ENCODE results near the gene ASAH2.

GRCh38 chr10:50291261-50291850 is 40.0 kb upstream of the ASAH2 start:
- TF ChIP-seq CTCF (IDR thresholded peaks at IDR 0.05 in 4 of 5, conservative IDR thresholded peaks at IDR 0.05 in 1 of 5): peak in 4 of 5 experiments; percentile 36 to 46 (median 42)
- no peak for TF ChIP-seq POLR2A (IDR thresholded peaks at IDR 0.05)

Measured in gastrocnemius medialis (tissue), 4 donors.